GM12801 (cell line): ENCODE measurements around the gene GTF3C2.

Experiments used
- TF ChIP-seq, protein P1 (sequence below): IDR thresholded peaks from one replicate; pipeline ENCODE4 v1.5.1; 2011; ENCODE audit warnings: control low read depth; ENCODE audit not compliant: insufficient read length; ENCODE audit errors: extremely low read depth

GTF3C2 gene

GRCh38 chr2:27281442-27281841 is 75.1 kb downstream of the GTF3C2 start:
- TF ChIP-seq, protein P1, sequence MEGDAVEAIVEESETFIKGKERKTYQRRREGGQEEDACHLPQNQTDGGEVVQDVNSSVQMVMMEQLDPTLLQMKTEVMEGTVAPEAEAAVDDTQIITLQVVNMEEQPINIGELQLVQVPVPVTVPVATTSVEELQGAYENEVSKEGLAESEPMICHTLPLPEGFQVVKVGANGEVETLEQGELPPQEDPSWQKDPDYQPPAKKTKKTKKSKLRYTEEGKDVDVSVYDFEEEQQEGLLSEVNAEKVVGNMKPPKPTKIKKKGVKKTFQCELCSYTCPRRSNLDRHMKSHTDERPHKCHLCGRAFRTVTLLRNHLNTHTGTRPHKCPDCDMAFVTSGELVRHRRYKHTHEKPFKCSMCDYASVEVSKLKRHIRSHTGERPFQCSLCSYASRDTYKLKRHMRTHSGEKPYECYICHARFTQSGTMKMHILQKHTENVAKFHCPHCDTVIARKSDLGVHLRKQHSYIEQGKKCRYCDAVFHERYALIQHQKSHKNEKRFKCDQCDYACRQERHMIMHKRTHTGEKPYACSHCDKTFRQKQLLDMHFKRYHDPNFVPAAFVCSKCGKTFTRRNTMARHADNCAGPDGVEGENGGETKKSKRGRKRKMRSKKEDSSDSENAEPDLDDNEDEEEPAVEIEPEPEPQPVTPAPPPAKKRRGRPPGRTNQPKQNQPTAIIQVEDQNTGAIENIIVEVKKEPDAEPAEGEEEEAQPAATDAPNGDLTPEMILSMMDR = no peak

- TF ChIP-seq, protein P1 = no peak
Observed at GRCh38 chr2:27280826-27281225, 75.7 kb downstream of the GTF3C2 start.

DNA sequence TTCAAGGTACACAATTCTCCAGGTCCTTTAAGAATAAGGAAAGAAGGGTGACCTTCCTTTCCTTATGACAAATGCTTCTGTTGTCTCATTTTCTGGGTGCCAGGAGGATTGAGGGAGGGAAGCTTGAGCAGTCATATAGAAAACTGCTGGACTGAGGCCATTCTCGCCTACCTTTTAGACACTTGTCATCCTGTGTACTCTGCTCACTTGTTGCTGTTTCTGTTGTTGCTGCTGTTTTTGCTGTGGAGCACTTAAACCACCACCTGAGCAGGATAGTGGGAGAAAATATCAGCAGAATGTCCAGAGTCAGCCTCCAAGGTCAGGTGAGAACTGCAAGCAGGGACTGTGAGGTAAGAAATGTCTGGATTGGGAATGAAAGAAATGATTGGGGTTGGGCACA is 78.6 kb downstream of the GTF3C2 start:
- TF ChIP-seq, protein P1 = no peak
